Activated CD8-positive, alpha-beta memory T cell treated with anti-CD3 and anti-CD28 coated beads for 36 hours (primary cell): ENCODE data around the gene UPK3BL2. TPM values are rescaled to one million over a fixed set of nuclear protein-coding genes. Genes with fewer than 3 reads are reported as not detected.
"Not testable (repeated sequence)": the region's sequence is repeated elsewhere in the genome, so short reads cannot be mapped to it uniquely, and the experiment has no call there.

Experiments
- CTCF ChIA-PET: fragments of 350-600 bp; sonication (Branson Sonifier 250); formaldehyde crosslinking; loops from one replicate; lab custom pipeline; 2021; ENCODE audit warnings: antibody characterized with exemption; lab: Charles Lee
- POLR2A ChIA-PET: fragments of 350-600 bp; sonication (Branson Sonifier 250); formaldehyde crosslinking; loops from one replicate; lab custom pipeline; 2021; ENCODE audit warnings: antibody characterized with exemption; lab: Charles Lee
- total RNA-seq, 2 experiments: library from RNA; stranded (reverse); gene quantifications; one replicate each; pipeline ENCODE4 v1.2.3, GENCODE V29; 2021

UPK3BL2 gene
- total RNA-seq, 2 experiments from 2014 or later, result 6.7 to 8.1 TPM

DNA sequence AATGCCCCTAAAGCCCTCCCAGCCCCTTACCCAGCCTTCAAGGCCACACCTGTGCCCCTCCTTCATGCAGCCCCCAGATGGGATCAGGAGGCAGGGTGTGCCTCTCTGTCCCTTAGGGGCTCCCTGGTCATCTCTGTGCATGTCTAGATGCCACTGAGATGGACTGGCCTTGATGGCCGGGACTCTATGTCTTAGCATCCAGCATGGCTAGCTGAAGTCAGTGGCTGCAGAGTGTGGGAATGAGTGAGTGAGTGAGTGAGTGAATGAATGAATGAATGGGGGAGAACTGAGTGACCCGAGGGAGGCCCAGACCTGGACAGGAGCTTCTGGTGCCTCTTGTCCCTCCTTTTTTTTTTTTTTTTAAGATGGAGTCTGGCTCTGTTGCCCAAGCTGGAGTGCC is 11.4 kb downstream of the UPK3BL2 start:
- CTCF ChIA-PET, POLR2A ChIA-PET: not testable (repeated sequence)

DNA sequence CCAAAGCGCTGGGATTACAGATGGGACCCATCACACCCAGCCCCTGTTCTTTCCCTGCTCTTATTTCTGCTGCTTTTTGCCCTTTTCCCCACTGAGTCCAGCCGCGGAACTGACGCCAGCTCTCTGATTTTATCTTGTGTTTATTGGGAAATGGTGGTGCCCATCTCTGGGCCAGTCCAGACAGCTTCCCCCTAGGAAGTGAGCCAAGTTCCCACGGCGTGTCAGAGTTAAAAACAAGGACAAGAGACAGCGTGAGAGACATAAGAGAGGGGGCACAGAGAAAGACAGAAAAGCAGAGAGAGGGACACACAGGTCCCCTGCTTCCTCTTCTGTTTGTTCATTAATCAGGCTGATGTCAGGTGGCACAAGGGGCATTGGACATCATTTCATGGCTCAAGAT is 11.9 kb downstream of the UPK3BL2 start:
- CTCF ChIA-PET, POLR2A ChIA-PET: not testable (repeated sequence)

GRCh38 chr7:102527822-102528793 is 15.4 kb downstream of the UPK3BL2 start:
- POLR2A ChIA-PET, CTCF ChIA-PET: not testable (repeated sequence)

GRCh38 chr7:102527182-102527581 is 16.3 kb downstream of the UPK3BL2 start:
- CTCF ChIA-PET, POLR2A ChIA-PET: not testable (repeated sequence)

DNA sequence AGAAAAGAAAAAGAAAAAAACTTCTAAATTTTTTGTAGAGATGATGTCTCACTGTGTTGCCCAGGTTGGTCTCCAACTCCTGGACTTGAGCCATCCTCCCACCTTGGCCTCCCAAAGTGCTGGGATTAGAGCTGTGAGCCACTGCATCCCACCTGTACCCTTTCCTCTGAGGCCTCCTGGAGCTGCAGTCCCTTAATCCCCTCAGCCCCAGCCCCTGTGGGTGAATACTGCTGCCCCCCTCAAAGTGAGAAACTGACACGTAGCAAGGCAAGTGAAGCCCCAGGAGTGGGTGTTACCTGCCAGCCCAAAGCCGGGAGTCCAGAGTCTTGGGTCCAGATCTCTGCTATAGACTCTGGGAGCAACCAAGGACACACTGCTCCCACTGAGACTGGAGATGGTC is 18.7 kb downstream of the UPK3BL2 start:
- POLR2A ChIA-PET, CTCF ChIA-PET: not testable (repeated sequence)

- POLR2A ChIA-PET, CTCF ChIA-PET: not testable (repeated sequence)
Measured at GRCh38 chr7:102520797-102521196, 22.7 kb downstream of the UPK3BL2 start.

DNA sequence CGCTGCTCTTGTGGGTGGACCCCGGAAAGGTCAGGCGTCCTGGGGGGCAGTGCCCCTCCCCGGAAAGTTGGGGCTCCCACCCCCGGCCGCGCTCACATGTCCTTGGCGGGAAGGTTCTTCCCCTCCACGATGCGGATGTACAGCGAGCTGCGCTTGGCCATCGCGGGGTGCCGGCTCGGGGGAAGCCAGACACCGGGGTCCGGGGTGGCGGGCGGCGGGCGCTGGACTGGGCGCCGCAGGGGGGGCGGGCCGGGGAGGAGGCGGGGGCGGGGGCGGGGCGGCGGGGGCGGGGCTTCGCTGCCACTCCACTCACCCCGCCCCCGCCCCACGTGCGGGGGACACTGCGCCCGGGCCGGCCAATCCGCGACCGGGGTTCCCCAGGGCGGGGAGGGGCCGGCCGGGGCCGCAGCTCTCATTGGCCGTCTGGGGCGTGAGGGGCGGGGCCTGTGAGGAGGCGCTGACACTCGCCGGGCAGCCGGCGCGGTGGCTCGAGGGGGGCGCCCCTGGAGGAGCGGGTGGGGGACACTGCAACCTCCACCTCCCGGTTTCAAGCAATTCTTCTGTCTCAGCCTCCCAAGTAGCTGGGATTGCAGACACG is 25.8 kb downstream of the UPK3BL2 start, which contains the start of gene RASA4B:
Gene RASA4B (minus strand): TSS at position 228 of the 598 bp plus-strand sequence. CDS start 67 bp downstream, at position 161.
- POLR2A ChIA-PET, CTCF ChIA-PET: not testable (repeated sequence)

- POLR2A ChIA-PET, CTCF ChIA-PET: not testable (repeated sequence)
Measured at GRCh38 chr7:102516951-102517350, 26.5 kb downstream of the UPK3BL2 start.

- CTCF ChIA-PET, POLR2A ChIA-PET: not testable (repeated sequence)
Measured at GRCh38 chr7:102515889-102516288, 27.6 kb downstream of the UPK3BL2 start.

GRCh38 chr7:102514881-102515721 is 28.4 kb downstream of the UPK3BL2 start:
- POLR2A ChIA-PET, CTCF ChIA-PET: not testable (repeated sequence)

DNA sequence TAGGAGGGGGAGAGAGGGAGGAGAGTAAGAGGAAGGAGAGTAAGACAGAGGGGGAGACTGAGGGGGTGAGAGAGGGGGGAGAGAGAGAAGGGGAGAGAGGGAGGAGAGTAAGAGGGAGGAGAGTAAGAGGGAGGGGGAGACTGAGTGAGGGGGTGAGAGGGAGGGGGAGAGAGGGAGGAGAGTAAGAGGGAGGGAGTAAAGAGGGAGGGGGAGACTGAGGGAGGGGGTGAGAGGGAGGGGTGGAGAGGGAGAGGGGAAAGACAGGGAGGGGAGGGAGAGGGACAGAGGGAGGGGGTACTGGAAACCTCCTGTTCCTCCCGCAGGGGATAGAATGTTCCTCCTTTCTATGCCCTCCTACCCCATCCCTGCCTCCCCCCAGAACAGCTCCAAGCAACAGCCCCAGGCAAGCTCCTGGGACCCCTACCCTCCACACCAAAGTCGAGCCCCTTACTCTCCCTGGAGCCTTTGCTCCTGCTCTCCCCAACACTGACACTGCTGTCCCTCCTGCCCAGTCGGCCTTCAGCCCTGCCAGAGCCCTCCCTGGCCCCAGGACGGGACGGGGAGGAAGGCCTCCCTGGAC is 30.8 kb downstream of the UPK3BL2 start:
- CTCF ChIA-PET, POLR2A ChIA-PET: not testable (repeated sequence)

GRCh38 chr7:102511860-102512522 is 31.5 kb downstream of the UPK3BL2 start:
- POLR2A ChIA-PET, CTCF ChIA-PET: not testable (repeated sequence)

- POLR2A ChIA-PET, result not testable (repeated sequence)
Measured at GRCh38 chr7:102510575-102510974, 32.9 kb downstream of the UPK3BL2 start.

GRCh38 chr7:102507410-102508088 is 35.9 kb downstream of the UPK3BL2 start:
- POLR2A ChIA-PET, CTCF ChIA-PET: not testable (repeated sequence)

More at GRCh38 chr7:102510575-102510974, 32.9 kb downstream of the UPK3BL2 start:
- CTCF ChIA-PET, result not testable (repeated sequence)

- POLR2A ChIA-PET, CTCF ChIA-PET: not testable (repeated sequence)
Measured at GRCh38 chr7:102505298-102506185, 38.0 kb downstream of the UPK3BL2 start.

DNA sequence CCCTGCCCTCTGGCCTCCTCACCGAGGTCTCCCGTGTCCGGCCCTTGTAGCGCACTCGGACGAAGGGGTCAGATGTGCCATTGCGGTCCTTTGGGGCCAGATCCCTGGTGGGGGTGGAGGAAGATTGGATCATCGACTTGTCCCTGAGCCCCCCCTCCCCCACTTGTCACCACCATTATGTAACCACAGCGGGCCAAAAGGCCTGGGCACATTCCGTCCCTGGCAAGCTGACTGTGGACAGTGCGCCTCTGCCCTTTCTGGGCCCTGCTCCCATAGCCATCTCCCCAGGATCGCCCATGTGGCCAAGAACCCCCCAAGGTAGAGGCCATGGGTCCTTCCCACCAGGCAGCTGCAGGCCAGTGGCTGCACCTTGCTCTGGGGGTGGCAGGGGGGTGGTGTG is 40.4 kb downstream of the UPK3BL2 start:
- POLR2A ChIA-PET, CTCF ChIA-PET: not testable (repeated sequence)

- CTCF ChIA-PET, result not testable (repeated sequence)
Measured at GRCh38 chr7:102498321-102498720, 45.2 kb downstream of the UPK3BL2 start.

More at GRCh38 chr7:102498321-102498720, 45.2 kb downstream of the UPK3BL2 start:
- POLR2A ChIA-PET, result not testable (repeated sequence)
